A172 (cell line): ENCODE measurements around the gene SHOX. TPM values are rescaled to one million over a fixed set of nuclear protein-coding genes. Genes with fewer than 3 reads are reported as not detected.
"Not testable (repeated sequence)": the region's sequence is repeated elsewhere in the genome, so short reads cannot be mapped to it uniquely, and the experiment has no call there.

Source experiments
- DNase-seq: peaks from one replicate; pipeline ENCODE4 v3.0.0-alpha.2; 2015; ENCODE audit warnings: low spot score
- total RNA-seq: library from RNA; depleted of rRNA; stranded (reverse); fragments of >200 nt; shearing (Covaris generic); gene quantifications from 2 replicates; pipeline ENCODE4 v1.2.3, GENCODE V29; 2014; rRNA removed

Gene SHOX
- total RNA-seq, result not detected in 2 replicates

DNA sequence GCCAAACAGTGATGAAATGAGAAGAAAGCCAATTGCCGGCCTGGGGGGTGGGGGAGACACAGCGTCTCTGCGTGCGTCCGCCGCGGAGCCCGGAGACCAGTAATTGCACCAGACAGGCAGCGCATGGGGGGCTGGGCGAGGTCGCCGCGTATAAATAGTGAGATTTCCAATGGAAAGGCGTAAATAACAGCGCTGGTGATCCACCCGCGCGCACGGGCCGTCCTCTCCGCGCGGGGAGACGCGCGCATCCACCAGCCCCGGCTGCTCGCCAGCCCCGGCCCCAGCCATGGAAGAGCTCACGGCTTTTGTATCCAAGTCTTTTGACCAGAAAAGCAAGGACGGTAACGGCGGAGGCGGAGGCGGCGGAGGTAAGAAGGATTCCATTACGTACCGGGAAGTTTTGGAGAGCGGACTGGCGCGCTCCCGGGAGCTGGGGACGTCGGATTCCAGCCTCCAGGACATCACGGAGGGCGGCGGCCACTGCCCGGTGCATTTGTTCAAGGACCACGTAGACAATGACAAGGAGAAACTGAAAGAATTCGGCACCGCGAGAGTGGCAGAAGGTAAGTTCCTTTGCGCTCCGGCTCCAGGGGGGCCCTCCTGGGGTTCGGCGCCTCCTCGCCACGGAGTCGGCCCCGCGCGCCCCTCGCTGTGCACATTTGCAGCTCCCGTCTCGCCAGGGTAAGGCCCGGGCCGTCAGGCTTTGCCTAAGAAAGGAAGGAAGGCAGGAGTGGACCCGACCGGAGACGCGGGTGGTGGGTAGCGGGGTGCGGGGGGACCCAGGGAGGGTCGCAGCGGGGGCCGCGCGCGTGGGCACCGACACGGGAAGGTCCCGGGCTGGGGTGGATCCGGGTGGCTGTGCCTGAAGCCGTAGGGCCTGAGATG is at the start of gene SHOX:
TSS of gene SHOX (plus strand) at position 180 of the 885 bp plus-strand sequence. CDS start at position 287, 107 bp downstream.
- DNase-seq, result no peak

GRCh38 chrX:581066-581465 is 49.5 kb upstream of the SHOX start:
- DNase-seq, result no peak

GRCh38 chrX:581720-582298 is 48.8 kb upstream of the SHOX start:
- DNase-seq, result no peak

- no peak for DNase-seq
Measured at GRCh38 chrX:584572-584971, 46.0 kb upstream of the SHOX start.

GRCh38 chrX:585115-585808 is 45.3 kb upstream of the SHOX start:
- DNase-seq, result no peak

DNA sequence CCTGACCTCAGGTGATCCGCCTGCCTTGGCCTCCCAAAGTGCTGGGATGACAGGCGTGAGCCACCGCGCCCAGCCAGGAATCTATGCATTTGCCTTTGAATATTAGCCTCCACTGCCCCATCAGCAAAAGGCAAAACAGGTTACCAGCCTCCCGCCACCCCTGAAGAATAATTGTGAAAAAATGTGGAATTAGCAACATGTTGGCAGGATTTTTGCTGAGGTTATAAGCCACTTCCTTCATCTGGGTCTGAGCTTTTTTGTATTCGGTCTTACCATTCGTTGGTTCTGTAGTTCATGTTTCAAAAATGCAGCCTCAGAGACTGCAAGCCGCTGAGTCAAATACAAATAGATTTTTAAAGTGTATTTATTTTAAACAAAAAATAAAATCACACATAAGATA is 44.2 kb upstream of the SHOX start:
- no peak for DNase-seq

- DNase-seq, result not testable (repeated sequence)
Measured at GRCh38 chrX:589261-589660, 41.3 kb upstream of the SHOX start.

- no peak for DNase-seq
Measured at GRCh38 chrX:590693-591404, 39.7 kb upstream of the SHOX start.

DNA sequence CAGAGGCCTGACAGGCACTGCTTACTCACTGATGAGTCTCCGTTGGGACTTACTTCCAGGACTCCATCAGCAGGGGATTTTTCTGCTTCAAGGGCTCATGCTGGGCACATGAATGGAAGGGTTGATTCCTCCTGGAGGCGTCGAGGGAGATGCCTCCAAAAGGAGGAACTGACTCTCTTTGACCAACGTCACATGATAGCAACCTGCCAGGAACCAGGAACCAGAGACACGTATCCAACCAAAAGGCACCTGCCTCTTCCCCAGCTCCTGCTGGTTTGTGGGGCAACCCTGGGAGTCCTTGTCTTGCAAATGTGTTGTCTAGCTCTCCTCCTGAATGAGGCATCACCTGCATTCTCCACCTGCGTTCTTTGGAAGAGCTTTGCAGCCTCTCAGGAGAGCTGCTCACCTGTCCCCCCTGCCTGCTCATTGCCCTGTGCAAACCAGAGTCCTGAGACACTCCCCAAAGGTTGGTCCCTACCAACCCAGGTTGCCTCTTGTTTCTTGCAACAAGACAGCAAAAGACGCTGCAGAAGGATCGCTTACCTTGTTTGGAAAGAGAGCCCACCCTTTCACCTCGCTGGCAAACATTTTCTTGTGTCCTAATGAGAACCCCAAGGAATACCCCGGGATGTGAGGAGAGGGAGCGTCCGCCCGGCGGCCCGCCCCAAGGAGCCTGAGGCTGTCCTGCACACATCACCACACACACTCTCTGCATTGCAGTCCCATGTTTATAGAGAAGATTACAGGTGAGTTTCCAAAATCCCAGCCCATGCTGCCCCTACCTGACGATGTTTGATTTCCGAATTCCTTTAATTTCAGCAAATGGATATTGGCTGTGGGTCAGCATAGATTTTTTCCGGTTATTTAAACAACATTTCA is 30.5 kb upstream of the SHOX start:
- no peak for DNase-seq

DNA sequence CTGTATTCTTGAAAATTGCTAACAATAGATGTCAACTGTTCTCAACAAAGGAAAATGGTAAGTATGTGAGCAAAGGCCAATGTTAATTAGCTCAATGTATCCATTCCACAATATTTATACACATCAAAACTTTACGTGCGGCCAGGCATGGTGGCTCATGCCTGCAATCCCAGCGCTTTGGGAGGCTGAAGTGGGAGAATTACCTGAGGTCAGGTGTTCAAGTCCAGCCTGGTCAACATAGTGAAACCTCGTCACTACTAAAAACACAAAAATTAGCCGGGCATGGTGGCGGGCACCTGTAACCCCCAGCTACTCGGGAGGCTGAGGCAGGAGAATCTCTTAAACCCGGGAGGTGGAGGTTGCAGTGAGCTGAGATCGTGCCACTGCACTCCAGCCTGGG is 27.6 kb upstream of the SHOX start:
- not testable (repeated sequence) for DNase-seq

GRCh38 chrX:604616-605015 is 26.0 kb upstream of the SHOX start:
- DNase-seq, result not testable (repeated sequence)

- not testable (repeated sequence) for DNase-seq
Measured at GRCh38 chrX:608088-608487, 22.5 kb upstream of the SHOX start.

DNA sequence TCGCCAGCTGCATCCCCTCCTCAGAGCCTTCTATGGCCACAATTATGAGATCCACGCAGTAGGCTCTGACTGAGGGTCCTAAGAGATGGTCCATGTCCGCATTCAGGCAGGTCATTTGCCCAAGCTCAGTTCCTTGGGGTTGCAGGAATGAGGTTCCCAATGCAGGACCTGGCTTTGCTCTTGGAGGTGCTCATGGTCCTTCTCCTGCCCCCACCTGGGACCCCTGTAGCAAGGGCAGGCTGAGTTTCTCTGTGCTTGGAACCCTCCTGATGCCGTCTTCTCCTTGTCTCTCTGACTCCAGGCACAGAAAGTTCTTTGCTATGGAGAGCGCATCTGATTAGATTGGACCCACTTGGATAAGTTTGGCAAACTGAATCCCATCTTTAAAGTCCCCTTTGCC is 16.5 kb upstream of the SHOX start:
- DNase-seq, result no peak

DNA sequence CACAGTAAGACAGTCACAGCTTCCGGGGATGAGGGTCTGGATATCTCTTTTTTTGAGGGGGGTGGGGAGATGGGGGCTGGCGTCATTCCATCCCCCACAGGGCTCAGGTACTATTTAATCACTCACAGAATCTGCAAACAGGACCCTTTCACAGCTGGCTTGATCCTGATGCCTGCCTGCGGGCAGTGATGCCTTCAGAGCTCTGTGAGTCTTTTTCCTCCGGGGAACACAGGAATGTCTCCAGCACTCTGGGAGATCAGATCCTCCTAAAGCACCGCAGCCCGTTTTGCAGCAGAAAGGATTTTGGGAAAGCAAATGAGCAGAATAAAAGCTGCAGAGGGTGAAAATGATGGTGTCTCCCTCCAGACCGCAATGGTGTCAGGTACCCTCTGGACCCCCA is 13.2 kb upstream of the SHOX start:
- no peak for DNase-seq

DNA sequence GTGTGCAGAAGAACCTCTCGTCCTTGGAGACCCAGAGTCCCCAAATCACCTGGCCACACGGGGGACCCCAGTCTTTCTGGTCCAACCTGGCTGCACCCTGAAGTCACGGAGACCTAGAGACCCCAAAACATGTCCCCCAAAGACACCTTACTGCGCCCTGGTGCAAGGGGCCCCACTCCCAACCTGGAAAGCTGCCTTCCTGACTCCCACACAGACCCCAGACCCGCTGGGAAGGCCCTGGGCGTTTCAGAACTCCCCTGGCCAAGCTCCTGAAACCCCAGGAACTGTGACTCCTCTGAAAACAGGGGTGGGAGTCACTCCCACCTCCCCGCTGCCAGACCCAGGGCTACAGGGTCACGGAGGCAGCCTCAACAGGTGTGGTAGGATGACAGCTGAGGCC is 12.7 kb upstream of the SHOX start:
- DNase-seq, result no peak

DNA sequence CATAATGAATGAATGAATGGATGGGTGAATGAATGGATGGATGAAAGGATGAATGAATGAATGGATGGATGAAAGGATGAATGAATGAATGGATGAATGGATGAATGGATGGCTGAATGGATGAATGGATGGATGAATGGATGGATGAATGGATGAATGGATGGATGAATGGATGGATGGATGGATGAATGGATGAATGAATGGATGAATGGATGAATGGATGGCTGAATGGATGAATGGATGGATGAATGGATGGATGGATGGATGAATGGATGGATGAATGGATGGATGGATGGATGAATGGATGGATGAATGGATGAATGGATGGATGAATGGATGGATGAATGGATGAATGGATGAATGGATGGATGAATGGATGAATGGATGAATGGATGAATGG is 12.3 kb upstream of the SHOX start:
- DNase-seq, result not testable (repeated sequence)

GRCh38 chrX:618761-619450 is 11.7 kb upstream of the SHOX start:
- no peak for DNase-seq

GRCh38 chrX:619451-619811 is 11.2 kb upstream of the SHOX start:
- DNase-seq, result no peak

- no peak for DNase-seq
Measured at GRCh38 chrX:619812-620531, 10.6 kb upstream of the SHOX start.
